ENCODE results near the gene NPR1.

Gene NPR1

GRCh38 chr1:153646672-153647345, 31.7 kb upstream of the NPR1 start:
- Mint-ChIP-seq H3K4me3 (no peak overlapping the region), H3K36me3 (ENCODE audit: low read depth) (peaks cover 49% of the 10 kb centered on the region), H3K27ac (peak overlapping the region in 2 of 3 experiments; percentile 34 to 53), H3K4me1 (no peaks in the 10 kb centered on the region), H3K9me3 (no peaks in the 10 kb centered on the region), H3K27me3 (ENCODE audit: low read depth) (no peaks in the 10 kb centered on the region)
- TF ChIP-seq CTCF (IDR thresholded peaks at IDR 0.05; ENCODE audit: unreplicated experiment in 3 of 3), result no peak

DNA sequence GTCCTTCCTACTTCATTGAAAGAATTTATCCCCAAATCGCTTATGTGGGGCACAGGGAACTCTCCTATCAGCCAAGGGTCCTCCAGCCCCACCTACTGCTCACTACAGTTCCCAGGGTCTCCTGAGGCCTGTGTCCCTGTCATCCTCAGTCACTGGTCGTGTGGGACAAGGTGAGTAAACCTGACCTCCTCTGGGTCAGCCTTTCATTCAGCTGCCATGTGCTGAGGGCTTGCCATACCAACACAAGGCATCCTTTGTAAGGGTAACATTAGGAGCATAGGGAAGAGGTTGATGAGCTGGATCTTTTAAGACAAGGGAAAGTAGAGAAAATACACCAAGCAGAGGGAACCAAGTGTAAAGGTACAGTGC, 31.2 kb upstream of the NPR1 start:
- H3K36me3 Mint-ChIP-seq (ENCODE audit: low read depth), result peaks cover 44% of the 10 kb centered on the region
- peak overlapping the region; percentile 14 to 54 (median 34) for H3K27ac Mint-ChIP-seq
- H3K9me3 Mint-ChIP-seq, result no peaks in the 10 kb centered on the region
- TF ChIP-seq CTCF (IDR thresholded peaks at IDR 0.05; ENCODE audit: unreplicated experiment in 3 of 3), result no peak
- H3K4me3 Mint-ChIP-seq, result no peak overlapping the region
- no peaks in the 10 kb centered on the region for H3K27me3 Mint-ChIP-seq (ENCODE audit: low read depth)
- H3K4me1 Mint-ChIP-seq, result no peaks in the 10 kb centered on the region

DNA sequence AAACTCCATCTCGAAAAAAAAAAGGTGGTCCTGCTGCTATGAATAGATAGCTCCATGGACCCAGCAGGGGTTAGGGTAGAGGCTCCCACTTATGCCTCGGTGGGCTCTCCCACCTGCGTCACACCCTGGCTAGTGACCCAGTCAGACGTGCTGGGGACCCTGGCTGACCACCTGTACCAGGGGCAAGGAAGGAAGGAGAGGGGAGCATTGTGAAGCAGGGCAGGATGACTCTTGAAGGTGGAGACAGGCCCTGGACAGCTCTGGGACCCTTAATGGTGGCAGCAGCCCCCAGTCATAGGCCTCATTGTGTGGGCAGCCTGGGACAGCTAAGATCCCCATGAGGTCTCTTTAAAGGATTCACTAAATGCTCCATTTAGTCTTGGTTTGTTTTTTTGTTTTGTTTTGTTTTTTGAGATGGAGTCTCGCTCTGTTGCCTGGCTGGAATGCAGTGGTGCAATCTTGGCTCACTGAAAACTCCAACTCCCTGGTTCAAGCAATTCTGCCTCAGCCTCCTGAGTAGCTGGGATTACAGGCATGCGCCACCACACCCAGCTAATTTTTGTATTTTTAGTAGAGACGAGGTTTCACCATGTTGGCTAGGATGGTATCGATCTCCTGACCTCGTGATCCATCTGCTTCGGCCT, 30.4 kb upstream of the NPR1 start:
- Mint-ChIP-seq H3K4me3 (no peak overlapping the region), H3K27me3 (ENCODE audit: low read depth) (no peaks in the 10 kb centered on the region), H3K9me3 (no peaks in the 10 kb centered on the region), H3K4me1 (no peaks in the 10 kb centered on the region), H3K27ac (peak overlapping the region in 2 of 3 experiments; percentile 58 to 66), H3K36me3 (ENCODE audit: low read depth) (peaks cover 40% of the 10 kb centered on the region)
- TF ChIP-seq CTCF (IDR thresholded peaks at IDR 0.05; ENCODE audit: unreplicated experiment in 3 of 3), result no peak

GRCh38 chr1:153649137-153649862, 29.2 kb upstream of the NPR1 start:
- Mint-ChIP-seq H3K27me3 (ENCODE audit: low read depth) (no peaks in the 10 kb centered on the region), H3K4me3 (no peak overlapping the region), H3K36me3 (ENCODE audit: low read depth) (peaks cover 28% of the 10 kb centered on the region), H3K9me3 (no peaks in the 10 kb centered on the region), H3K27ac (peak overlapping the region in 2 of 3 experiments; percentile 36 to 45), H3K4me1 (no peaks in the 10 kb centered on the region)
- TF ChIP-seq CTCF (IDR thresholded peaks at IDR 0.05; ENCODE audit: unreplicated experiment in 3 of 3), result no peak

DNA sequence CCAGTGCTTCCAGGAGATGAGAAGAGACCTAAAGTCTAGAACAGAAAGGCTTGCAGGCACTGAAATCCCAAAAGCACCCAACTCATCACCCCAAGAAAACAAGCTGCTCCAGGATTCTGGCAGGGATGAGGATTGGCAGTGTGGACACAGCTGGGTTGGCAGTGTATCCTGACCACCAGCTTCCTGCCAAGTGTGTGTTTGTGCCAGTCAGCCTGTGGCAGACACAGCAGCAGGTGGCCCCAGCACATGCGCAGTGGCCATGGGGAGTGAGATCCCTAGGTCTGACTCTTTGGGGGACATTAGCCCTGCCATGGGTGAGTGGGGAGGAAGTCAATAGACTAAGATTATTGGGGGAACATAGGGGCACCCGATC, 28.6 kb upstream of the NPR1 start:
- TF ChIP-seq CTCF (IDR thresholded peaks at IDR 0.05; ENCODE audit: unreplicated experiment in 3 of 3), result no peak
- H3K36me3 Mint-ChIP-seq (ENCODE audit: low read depth), result peaks cover 22% of the 10 kb centered on the region
- H3K27me3 Mint-ChIP-seq (ENCODE audit: low read depth), result no peaks in the 10 kb centered on the region
- no peaks in the 10 kb centered on the region for H3K9me3 Mint-ChIP-seq
- H3K27ac Mint-ChIP-seq, result peak overlapping the region in 1 of 3 experiments; percentile 45
- no peaks in the 10 kb centered on the region for H3K4me1 Mint-ChIP-seq
- no peak overlapping the region for H3K4me3 Mint-ChIP-seq
